Measurements from ENCODE around the gene TRIM66.

DNA sequence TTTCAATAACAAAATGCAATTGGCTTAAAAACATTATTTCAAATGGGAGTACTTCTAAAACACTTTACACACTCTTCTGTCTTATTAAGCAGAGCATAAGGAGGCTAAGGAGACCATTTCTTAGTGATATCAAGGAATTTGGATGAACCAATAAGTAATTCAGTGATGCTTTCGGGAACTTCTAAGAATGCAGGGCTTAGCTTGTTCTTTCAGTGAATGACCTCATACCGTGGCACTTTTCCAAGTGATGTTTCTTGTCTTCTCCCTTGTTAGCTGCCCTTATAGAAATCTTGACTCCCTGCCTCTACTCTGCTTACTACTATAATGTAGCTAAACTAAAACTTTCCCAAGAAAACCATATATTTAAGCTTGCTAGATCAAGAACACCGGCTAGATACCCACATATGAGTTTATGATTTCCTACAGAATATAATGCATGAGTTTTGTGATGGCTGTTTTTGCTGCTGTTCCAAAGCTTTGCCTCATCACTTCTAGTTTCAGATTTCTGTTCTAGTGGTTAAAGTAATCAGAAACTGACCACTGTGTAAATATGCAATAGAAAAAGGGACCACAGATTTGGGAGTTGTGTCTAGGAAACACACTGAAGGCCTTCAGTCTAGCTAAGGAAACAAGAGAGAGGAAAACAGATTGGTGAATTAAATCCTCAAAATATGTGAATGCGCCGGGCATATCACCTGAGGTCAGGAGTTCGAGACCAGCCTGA is 50.9 kb downstream of the TRIM66 start:
- no peak for TF ChIP-seq POLR2A (IDR thresholded peaks at IDR 0.05; ENCODE audit: low read length)
- no peak for TF ChIP-seq GATA1 (IDR thresholded peaks at IDR 0.05; ENCODE audit: low read depth, low read length)
